ENCODE data around the gene LARP4B.

The LARP4B gene

DNA sequence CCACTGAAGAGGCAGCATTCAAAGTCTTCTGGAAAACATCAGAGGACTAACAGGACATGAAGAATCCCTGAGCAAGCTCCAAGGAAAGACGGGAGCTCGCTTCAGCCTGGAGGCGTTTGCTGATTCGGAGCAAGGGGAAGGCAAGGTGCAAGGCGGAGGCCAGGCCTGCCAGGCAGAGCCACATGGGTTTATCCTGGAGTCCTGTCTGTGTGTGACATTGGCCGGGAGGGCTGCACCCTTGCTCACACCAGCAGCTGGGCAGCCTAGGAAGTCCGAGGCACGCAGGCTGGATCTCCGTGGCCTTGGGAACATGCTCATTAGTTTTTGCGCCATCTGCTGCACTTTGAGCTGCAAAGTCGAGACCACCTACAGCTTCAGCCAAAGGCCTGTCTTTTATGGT, 22.3 kb upstream of the LARP4B start:
- ChIA-PET POLR2A (no interaction called here), CTCF (no interaction called here)
- no peak overlapping the region for H3K4me3 ChIP-seq (ENCODE audit: low read depth, low read length)
- TF ChIP-seq, protein P1, sequence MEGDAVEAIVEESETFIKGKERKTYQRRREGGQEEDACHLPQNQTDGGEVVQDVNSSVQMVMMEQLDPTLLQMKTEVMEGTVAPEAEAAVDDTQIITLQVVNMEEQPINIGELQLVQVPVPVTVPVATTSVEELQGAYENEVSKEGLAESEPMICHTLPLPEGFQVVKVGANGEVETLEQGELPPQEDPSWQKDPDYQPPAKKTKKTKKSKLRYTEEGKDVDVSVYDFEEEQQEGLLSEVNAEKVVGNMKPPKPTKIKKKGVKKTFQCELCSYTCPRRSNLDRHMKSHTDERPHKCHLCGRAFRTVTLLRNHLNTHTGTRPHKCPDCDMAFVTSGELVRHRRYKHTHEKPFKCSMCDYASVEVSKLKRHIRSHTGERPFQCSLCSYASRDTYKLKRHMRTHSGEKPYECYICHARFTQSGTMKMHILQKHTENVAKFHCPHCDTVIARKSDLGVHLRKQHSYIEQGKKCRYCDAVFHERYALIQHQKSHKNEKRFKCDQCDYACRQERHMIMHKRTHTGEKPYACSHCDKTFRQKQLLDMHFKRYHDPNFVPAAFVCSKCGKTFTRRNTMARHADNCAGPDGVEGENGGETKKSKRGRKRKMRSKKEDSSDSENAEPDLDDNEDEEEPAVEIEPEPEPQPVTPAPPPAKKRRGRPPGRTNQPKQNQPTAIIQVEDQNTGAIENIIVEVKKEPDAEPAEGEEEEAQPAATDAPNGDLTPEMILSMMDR (IDR thresholded peaks at IDR 0.05; ENCODE audit: insufficient read depth, low read length, missing control alignments), result no peak
- DNase-seq (ENCODE audit: low read depth, low spot score), result no peak

DNA sequence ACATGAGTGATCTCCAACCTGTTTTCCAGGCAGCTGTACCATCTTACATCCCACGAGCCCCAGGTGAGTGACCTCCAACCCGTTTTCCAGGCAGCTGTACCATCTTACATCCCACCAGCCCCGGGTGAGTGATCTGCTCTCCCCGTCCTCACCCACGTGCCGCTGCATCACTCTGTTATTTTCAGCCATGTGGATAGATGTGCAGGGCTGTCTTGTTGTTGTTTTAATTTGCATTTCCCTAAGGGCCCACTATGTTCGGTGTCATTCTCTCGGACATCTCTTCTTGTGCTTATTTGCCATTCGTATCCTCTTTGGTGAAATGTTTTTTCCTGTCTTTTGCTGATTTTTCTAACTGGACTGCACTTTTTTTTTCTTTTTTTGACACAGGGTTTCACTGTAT, 17.9 kb upstream of the LARP4B start:
- TF ChIP-seq, protein P1 (IDR thresholded peaks at IDR 0.05; ENCODE audit: insufficient read depth, low read length, missing control alignments), result no peak
- no peak for DNase-seq (ENCODE audit: low read depth, low spot score)
- CTCF ChIA-PET, result no interaction called here
- POLR2A ChIA-PET, result no interaction called here
- H3K4me3 ChIP-seq (ENCODE audit: low read depth, low read length), result no peak overlapping the region

DNA sequence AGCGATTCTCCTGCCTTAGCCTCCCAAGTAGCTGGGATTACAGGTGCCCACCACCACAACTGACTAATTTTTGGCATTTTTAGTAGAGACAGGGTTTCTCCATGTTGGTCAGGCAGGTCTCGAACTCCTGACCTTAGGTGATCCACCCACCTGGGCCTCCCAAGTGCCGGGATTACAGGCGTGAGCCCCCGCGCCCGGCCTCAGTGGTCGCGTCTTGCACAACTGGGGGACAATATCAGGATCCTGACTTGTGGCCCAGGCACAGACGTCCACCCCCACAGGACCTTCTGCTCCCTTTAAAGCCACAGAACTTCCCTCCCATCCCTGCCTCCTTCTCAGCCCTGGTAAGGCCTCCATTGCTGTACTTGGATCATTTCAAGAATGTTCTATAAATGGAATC, 16.8 kb upstream of the LARP4B start:
- TF ChIP-seq, protein P1 (IDR thresholded peaks at IDR 0.05; ENCODE audit: insufficient read depth, low read length, missing control alignments), result no peak
- H3K4me3 ChIP-seq (ENCODE audit: low read depth, low read length), result no peak overlapping the region
- CTCF ChIA-PET, result no interaction called here

DNA sequence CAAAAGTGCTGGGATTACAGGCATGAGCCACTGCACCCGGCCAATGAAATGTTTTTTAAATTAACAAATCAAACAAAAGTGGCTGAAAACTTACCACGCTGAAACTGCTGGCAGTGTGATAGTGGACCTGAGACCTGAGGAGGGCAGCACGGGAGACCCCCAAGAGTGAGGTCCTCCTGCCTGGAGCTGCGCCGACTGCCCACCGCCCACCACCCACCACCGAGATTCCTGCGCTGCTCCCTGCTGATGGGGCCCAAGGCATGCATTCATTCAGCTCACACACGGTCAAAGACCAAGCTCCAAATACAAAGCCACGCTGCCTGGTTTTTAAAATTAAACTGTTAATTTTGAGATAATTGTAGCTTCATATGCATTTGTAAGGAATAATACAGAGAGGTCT, 16.4 kb upstream of the LARP4B start:
- ChIA-PET CTCF (no interaction called here), POLR2A (no interaction called here)
- H3K4me3 ChIP-seq (ENCODE audit: low read depth, low read length), result no peak overlapping the region
- TF ChIP-seq, protein P1 (IDR thresholded peaks at IDR 0.05; ENCODE audit: insufficient read depth, low read length, missing control alignments), result no peak
- DNase-seq (ENCODE audit: low read depth, low spot score), result no peak

More for the DNA sequence above, 16.8 kb upstream of the LARP4B start:
- POLR2A ChIA-PET, result no interaction called here
- DNase-seq (ENCODE audit: low read depth, low spot score), result no peak

DNA sequence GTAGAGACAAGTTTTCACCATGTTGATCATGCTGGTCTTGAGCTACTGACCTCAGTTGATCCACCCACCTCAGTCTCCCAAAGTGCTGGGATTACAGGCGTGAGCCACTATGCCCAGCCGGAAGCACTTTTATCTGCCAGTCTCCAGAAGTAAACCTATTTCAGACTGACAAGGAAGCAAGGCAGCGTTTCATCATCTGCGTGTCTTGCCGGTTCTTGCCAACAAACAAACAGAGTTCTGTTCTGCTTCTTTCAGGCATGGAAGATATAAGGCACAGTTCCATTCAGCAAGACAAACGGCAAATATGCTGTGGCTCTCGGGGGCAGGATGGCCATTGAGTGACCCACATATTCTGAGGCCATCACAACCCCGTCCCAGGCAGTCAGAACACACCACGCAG, 15.5 kb upstream of the LARP4B start:
- ChIA-PET POLR2A (no interaction called here), CTCF (no interaction called here)
- no peak overlapping the region for H3K4me3 ChIP-seq (ENCODE audit: low read depth, low read length)
- TF ChIP-seq, protein P1 (IDR thresholded peaks at IDR 0.05; ENCODE audit: insufficient read depth, low read length, missing control alignments), result no peak
- DNase-seq (ENCODE audit: low read depth, low spot score), result no peak

DNA sequence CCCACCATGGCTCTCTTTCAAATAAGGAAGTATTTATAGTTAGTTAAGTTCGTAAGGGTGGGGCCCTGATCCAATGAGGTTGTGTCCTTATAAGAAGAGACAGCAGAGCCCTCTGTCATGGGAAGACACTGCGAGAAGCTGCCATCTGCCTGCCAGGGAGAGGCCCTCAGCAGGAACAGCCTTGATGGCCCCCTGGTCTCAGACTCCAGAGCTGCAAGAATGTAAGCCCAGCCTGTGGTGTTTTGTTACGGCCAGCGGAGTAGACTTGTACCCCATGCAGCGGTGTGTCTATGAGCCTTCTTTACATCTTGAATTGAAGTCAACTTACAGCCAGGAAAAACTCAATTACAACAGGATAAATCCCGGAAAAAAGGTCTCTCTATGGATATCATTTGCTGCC, 14.3 kb upstream of the LARP4B start:
- TF ChIP-seq, protein P1 (IDR thresholded peaks at IDR 0.05; ENCODE audit: insufficient read depth, low read length, missing control alignments), result no peak
- ChIA-PET CTCF (no interaction called here), POLR2A (no interaction called here)
- no peak overlapping the region for H3K4me3 ChIP-seq (ENCODE audit: low read depth, low read length)
- no peak for DNase-seq (ENCODE audit: low read depth, low spot score)

Data from AG04449 (cell line).